ENCODE results near the gene SDHAF2.
"Not testable (repeated sequence)": the region's sequence is repeated elsewhere in the genome, so short reads cannot be mapped to it uniquely, and the experiment has no call there.

The SDHAF2 gene

DNA sequence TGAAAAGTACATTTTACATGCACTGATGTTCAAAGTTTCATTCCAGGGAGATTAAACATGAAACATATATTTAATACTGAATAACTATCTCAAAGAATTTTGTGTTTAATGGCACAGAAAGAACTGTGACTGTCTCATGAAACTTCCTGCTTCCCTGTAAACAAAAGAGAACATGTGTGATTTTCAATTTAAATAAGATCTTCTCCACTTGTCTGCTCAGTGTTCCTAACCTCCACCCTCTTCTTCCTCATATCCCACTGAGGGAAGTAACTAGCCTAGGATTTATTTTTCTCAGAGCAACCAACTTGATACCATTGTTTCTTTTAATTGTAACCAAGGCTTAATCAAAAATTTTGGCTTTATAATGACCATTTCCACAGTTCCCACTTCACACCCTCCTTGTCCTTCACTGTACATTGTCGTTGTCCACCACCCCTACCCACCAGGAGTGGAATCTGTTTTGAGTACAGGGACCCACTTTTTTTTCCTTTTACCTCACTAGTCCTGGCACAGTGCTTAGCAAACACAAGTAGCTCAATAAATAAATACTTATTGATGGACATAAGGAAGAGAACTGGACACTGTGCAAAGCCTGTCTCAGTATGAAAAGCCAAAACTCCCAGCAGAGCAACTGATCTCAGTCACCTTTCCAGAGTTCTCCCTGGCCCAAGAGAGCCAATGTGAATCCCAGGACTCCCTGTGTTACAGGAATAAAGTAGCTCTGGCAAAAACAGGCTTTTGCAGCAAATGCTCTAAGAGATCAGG lies 4.4 kb upstream of the SDHAF2 start:
- DNase-seq (ENCODE audit: low read depth): no peak

DNA sequence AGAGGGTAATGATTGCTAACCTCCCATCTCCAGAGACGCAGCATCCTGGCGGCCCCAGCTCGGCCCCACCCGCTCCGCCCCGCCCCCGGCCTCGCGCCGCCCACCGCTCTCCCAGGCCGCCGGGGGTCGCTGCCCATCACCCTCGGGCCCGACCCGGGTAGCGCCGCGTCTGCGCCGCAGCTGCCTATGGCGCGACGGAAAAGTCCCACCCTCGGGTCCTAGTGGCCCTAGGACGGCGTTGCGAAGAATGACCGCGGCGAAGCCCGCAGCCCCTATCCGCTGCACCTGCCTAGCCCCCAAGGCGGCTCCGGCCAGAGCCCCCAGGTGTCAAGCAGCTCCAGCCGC lies 606 bp upstream of the SDHAF2 start:
- peak; percentile 63 for DNase-seq (ENCODE audit: low read depth)

DNA sequence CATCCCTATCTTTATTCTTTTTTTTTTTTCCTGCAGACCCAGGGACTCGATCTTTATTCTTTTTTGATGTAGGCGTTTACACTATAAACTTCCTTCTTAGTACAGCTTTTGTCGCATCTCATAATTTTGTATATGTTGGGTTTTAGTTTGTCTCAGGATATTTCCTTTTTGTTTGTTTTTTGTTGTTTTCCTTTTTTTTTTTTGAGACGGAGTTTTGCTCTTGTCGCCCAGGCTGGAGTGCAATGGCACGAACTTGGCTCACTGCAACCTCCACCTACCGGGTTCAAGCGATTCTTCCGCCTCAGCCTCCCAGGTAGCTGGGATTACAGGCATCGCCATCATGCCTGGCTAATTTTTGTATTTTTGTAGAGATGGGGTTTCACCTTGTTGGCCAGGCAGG lies 915 bp downstream of the SDHAF2 start:
- DNase-seq (ENCODE audit: low read depth): not testable (repeated sequence)

DNA sequence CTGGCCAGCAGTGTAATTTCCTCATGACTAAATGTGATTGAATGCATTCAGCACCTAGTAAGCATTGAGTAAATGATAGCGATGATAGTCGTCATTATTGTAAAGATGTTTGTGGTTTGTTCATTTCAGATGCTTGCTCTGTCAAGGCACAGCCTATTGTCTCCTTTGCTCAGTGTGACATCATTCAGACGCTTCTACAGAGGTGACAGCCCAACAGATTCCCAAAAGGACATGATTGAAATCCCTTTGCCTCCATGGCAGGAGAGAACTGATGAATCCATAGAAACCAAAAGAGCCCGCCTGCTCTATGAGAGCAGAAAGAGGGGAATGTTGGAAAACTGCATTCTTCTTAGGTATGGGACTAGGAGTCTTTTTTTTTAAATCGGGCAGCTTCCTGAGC lies 7.6 kb downstream of the SDHAF2 start:
- DNase-seq (ENCODE audit: low read depth): no peak

DNA sequence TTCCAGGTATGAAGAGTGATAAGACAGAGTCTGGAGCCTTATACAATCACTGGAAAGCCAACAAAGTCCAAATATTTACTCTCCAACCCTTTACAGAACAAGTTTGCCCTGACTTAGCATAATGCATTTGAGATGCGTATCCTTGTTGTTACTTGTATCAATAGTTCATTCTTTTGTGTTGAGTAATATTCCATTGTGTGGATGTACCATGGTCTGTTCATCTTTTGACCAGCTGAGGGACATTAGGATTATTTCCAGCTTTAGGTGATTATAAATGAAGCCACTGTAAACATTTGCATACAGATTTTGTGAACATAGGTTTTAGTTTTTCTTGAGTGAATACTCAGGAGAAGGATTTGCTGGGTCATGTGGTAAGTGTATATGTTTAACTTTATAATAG lies 9.7 kb downstream of the SDHAF2 start:
- no peak for DNase-seq (ENCODE audit: low read depth)

DNA sequence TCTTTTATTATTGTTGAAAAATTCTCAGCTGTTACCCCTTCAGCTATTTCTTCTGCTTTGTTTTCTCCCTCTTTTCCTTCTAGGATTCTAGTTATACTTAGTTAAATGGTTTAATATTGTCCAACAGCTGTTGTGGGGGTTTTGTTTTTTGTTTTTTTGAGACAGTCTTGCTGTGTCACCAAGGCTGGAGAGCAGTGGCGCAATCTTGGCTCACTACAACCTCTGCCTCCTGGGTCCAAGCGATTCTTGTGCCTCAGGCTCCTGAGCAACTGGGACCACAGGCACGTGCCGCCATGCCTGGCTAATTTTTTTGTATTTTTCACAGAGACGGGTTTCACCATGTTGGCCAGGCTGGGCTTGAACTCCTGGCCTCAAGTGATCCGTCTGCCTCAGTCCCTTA lies 12.7 kb downstream of the SDHAF2 start:
- no peak for DNase-seq (ENCODE audit: low read depth)

DNA sequence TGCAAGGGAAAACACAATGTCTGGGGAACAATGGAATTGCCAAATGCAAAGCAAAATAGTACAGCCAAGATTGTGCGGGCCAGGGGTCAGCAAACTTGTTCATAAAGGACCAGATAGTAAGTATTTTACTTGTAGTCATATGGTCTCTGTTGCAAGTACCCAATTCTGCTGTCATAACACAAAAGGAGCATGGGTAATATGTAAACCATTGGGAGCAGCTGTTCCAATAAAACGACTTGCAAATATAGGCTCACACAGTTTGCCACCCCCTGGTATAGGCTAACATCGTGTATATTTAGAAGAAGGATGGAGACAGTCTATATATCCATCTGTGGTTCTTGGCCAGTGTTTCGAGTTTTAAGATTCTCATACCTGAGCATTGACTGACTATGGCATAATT lies 15.6 kb downstream of the SDHAF2 start:
- no peak for DNase-seq (ENCODE audit: low read depth)

DNA sequence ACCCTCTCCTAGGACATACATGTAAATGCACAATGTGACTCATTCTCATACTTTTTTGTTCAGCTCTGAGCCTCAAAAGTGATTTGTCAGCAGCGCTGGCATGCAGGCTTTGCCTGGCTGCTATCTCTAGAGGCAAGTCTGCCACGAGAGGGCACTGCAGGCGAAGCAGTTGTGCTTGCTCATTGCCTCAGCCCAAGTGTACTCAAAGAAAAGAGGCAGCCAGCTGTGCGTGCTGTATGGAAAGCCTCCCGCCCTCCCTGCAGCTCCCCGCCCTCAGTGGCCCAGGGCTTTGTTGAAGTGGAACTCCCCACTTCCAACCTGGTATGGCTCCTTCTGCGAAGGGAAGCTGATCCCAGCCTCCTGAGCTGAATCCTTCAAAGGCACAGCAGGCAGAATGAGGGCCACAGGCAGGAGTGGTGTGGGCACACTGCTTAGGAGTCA lies 16.3 kb downstream of the SDHAF2 start:
- DNase-seq (ENCODE audit: low read depth): peak; percentile 9

DNA sequence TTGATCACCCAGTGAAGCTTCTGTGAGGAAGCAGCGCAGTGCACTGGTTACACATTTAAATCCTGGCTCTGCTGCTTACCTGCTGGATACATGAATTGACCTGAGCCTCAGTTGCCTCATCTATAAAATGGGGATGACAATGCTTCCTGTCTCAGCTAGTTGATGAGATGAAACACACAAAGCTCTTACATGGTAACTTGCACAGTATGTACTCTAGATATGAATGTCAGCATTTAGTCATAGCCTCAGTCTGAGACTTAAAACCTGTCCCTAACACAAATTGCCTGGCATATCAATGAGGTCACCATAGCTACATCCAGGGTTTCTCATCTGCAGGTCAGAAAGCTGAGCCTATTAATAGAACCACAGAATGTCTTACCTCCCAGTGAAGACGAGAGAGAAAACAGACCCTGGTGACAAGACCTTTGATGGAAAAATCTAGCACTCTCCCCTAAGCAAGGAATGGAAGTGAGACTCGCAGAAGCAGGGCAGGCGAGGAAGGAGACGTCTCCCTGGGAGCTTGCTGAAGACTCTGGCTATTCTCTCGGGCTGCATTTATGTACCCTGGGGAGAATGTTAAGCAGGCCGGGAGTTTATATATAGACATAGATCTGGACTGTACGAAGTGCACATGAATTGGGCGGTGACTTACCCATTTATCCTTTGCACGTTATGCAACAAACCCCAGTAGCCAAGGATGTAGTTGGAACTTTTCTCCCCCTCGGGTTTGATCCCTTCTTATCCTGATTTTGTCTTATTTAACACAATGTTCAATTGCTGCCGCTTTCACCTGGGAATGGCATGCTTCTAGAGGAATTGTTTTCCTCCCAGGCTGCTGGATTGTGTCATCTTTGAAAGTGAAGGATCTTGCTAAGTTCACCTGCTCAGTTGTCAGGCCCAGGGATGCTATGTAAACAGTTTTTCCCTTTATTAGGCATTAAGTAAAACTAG lies 18.0 kb downstream of the SDHAF2 start:
- DNase-seq (ENCODE audit: low read depth): no peak

DNA sequence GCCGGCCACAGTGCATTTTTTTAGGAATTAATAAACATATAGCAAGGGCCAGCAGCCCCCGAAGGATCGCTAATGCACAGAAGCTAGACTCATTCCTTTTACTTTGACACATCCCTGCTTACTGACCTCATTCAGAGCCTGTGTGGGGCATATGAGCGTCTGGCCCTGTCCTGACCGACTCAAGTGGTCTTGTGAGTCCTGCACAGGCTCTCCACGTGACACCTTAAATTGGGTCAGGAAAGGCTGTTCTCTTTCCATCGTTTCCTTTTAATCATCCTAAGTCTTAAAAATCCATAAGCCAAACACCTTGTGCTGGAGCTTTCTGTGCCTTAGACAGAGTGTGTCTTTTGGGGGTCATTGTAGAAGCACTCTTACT lies 18.6 kb downstream of the SDHAF2 start:
- no peak for DNase-seq (ENCODE audit: low read depth)

DNA sequence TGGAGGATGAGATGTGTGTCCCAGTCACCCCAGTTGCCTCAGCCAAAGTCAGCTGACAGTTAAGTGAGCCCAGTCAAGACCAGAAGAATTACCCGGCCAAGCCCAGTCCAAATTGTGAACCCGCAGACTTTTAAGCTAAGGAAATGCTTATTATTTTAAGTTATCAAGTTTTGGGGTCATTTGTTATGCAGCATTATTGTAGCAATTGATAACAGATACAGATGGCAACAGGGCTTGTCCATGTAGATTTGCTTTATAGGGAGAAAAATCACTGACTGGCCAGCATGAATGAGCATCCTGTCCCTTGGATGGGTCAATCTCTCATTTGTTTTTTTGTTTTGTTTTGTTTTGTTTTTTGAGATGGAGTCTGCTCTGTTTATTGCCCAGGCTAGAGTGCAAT lies 22.9 kb downstream of the SDHAF2 start:
- no peak for DNase-seq (ENCODE audit: low read depth)

DNA sequence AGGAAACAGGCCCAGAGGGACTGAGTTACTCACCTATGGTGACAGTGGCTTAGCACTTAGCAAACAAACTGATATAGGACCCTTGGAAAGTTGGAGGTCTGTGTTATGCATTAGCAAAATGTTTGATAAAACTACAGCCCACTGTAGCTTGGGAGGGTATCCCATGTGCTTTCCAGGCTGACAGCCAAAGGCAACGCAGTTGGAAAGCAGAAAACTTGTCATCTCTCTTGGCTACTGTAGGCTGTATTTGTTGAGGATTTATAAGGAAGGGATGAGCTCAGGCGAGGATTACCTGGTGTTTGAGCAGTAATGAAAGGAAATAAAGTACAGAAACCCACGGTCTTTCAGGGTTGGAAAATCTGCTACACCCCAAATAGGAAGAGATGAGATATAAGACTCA lies 23.8 kb downstream of the SDHAF2 start:
- no peak for DNase-seq (ENCODE audit: low read depth)

DNA sequence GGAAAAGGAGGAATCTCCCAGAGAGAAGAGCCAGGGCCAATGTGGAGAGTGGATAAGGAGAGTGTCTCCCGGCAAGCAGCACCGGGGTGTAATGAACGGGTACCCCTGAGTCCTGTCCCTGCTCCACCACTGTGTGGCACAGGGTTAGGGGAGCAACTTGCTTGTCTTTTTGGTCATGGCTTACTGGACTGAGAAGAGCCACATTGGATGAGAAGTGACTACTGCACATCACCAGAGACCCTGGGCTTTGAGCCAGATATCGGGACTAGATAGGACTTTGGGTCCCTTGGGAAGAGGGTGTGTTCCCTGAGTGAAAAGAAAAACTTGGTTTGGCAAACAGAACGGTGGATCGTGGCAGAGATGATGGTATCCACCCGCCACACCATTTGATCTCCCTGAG lies 24.6 kb downstream of the SDHAF2 start:
- no peak for DNase-seq (ENCODE audit: low read depth)

DNA sequence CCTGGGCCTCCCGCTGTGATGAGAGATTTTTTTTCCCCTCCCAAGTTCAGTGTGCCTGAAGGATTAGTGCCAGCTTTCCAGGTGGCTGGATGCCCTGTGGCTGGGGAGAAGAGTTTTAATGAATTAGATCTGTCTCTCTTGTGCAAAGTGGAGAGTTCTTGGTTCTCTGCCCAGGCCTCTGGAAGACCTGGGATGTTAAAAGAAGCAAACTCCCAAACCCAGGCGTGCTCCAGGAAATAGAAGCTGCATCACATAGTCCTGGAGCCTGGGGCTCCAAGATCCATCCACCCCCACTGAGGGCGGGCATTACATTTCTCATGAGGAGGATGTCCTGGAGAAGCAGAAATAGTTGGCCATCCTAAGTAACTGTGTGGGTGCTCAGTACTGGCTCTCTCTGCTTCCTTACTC lies 30.6 kb downstream of the SDHAF2 start:
- DNase-seq (ENCODE audit: low read depth): no peak

DNA sequence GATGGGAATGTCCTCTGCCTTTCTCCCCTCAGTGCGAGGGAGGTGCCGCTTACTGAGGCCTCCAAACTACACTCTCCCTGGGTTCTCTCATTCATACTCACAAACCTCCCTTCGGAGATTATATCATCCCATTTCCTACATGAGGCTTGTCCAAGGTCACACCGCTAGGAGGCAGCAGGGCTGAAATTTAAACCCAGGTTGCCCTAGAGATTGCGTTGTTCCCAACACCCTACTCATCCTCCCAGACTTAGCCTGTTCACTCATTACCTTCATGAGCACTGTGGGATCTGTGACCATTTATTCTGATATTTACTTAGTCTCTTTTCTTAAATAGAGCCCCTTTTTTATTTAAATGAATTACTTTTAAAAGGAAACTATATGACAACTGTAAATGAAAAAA lies 31.1 kb downstream of the SDHAF2 start:
- DNase-seq (ENCODE audit: low read depth): no peak

DNA sequence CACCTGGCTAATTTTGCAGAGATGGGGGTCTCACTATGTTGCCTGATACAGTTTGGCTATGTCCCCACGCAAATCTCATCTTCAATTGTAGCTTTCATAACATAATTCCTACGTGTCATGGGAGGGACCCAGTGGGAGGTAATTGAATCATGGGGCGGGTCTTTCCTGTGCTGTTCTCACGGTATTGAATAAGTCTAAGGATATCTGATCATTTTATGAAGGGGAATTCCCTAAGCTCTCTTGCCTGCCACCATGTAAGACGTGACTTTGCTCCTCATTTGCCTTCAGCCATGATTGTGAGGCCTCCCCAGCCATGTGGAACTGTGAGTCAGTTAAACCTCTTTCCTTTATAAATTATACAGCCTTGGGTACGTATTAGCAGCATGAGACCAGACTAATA lies 37.7 kb downstream of the SDHAF2 start:
- DNase-seq (ENCODE audit: low read depth): not testable (repeated sequence)

DNA sequence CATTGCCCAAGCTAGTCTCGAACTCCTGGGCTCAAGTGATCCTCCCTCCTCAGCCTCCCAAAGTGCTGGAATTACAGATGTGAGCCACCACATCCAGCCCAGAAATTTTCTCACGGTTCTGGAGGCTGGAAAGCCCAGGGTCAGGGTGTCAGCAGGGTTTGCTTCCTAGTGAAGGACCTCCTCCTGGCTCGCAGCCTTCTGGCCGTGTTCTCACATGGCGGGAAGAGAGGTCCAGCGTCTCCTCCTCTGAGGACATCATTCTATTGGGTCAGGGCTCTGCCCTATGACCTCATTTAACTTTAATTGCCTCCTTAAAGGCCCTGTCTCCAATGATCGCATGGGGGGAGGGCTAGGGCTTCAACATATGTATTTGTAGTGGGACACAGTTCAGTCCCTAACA lies 38.1 kb downstream of the SDHAF2 start:
- DNase-seq (ENCODE audit: low read depth): no peak

DNA sequence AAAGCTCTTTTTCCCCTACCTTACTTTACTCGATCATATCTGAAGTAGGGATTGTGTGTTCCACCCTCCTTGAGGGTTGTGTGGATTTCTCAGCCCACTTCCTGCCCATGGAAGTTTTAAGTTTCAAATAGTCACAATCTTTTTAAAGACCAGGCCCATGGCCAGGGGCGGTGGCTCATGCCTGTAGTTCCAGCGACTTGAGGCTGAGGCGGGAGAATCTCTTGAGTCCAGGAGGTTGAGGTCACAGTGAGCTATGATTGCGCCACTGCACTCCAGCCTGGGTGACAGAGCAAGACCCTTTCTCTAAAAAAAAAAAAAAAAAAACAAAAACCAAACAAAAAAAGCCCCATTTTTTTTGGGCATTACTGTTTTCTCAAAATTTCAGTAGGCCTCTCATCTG lies 42.4 kb downstream of the SDHAF2 start:
- DNase-seq (ENCODE audit: low read depth): no peak

DNA sequence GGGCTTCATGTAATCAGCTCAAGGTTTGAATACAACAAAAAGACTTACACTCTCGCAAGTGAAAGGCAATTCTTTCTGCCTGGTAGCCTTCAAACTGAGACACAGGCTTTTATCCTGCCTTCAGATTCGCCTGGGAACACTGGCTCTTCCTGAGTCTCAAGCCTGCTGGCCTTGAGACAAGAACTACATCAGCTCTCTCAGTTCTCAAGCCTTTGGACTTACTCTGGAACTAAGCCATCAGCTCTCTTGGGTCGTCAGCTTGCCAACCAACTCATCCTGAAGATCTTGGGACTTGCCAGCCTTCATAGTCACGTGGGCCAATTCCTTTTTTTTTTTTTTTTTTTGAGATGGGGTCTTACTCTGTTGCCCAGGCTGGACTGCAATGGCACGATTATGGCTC lies 42.9 kb downstream of the SDHAF2 start:
- DNase-seq (ENCODE audit: low read depth): no peak

DNA sequence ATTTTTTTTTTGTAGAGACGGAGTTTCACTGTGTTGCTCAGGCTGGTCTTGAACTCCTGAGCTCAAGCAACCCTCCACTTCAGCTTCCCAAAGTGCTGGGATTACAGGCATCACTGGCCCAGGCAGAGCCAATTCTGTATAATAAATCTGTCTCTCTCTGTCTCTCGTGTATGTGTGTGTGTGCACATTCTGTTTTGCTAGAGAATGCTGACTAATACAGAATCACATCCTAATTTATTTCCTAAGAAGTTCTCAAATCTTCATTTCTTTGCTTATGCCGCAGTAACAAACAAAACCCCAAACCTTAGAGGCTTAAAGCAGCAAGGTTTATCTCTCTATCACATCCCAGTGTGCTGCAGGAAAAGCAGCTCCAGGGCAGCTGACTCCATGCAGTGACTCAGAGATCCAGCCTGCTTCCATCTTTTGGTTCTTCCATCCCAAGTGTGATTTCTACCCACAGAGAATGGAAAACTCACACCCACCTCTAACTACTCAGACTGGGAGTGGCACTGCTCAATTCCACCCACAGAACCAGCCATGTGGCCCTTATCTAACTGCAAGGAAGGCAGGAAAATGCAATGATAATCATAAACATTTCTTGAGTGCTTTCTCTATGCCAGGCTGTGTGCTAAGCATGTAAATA lies 43.6 kb downstream of the SDHAF2 start:
- no peak for DNase-seq (ENCODE audit: low read depth)

DNA sequence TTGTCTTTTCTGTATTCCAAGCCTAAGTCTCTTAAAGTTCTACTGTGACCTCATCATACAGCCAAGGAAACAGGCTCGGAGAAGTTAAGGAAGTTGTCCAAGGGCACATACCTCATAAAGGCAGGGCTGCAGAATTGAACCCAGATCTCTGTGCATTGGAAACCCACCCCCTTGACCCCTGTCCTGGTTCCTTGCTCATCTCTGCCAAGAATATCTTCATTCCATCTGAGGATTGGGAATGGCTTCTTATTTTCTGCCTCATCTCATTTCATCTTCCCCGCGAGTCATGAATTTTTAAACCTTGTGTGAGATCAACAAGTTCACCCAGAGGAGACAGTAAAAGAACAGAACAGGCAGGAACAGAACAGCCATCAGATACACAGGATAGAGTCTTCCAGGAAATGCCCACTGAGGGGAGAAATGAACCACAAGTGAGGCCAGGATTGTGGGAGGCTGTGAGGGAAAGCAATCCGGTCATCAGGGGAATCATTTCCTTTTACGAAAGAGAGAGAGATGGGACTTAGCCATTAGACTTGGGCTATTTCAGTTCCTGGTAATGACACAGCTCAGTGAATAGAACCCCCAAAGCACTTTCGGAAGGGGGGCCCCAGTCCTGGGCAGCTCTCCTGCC lies 44.2 kb downstream of the SDHAF2 start:
- DNase-seq (ENCODE audit: low read depth): no peak

DNA sequence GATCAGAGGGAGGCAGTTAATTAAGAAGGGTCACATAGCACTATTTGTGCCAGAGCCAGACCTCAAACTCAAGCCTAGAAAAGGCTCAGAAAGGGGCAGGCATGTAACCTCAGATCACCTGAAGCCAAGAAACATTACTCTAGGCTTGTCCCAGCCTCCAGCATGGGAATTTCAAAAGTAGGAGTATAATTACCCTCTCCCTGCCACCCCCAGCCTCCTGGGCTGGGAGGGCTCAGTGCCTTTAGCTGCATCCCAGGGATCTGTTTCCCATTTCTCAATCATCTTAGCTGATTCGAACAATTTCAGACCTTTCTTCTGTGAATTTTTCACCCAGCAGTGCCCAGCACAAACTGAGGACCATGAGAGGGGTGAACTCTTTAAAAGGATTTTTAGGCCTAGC lies 45.5 kb downstream of the SDHAF2 start:
- no peak for DNase-seq (ENCODE audit: low read depth)

DNA sequence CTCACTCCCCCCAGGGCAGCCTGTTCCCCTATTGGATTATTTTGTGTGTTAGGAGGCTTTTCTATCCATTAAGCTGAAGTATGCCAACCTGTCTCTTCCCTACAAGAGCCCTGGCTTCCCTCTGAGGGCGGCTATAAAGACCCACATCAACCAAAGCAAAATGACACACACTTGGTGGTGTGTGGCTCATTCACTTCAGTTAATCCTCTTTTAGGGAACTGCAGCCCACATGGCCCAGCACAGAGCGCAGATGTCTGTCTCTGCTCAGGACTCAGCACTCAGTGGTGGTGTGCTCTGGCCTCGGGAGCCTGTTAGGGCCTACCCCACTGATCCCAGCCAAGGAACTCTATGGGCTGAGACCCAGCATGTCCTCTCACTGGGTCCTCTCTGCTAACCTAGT lies 46.4 kb downstream of the SDHAF2 start:
- no peak for DNase-seq (ENCODE audit: low read depth)

Data from T-helper 22 cell (primary cell).